Measurements from ENCODE around the gene ITGA6. TPM values are rescaled to one million over a fixed set of nuclear protein-coding genes. Genes with fewer than 3 reads are reported as not detected.
A peak's percentile ranks its signal among the peaks of the same experiment; 100 is the strongest.

The ITGA6 gene
- total RNA-seq, 1 donor from 2014 or later: 35.3 TPM

GRCh38 chr2:172513935-172514586, 86.7 kb downstream of the ITGA6 start:
- FAIRE-seq (no peak), DNase-seq (ENCODE audit: low read depth) (no peak)
- H3K27me3 Mint-ChIP-seq (ENCODE audit: low read depth, unreplicated experiment): no peaks in the 10 kb centered on the region
- no peak overlapping the region for H3K27ac ChIP-seq (ENCODE audit: low read depth, low read length)
- no peak for TF ChIP-seq EZH2 (IDR thresholded peaks at IDR 0.05; ENCODE audit: insufficient read depth, low read length)
- TF ChIP-seq, protein P1, sequence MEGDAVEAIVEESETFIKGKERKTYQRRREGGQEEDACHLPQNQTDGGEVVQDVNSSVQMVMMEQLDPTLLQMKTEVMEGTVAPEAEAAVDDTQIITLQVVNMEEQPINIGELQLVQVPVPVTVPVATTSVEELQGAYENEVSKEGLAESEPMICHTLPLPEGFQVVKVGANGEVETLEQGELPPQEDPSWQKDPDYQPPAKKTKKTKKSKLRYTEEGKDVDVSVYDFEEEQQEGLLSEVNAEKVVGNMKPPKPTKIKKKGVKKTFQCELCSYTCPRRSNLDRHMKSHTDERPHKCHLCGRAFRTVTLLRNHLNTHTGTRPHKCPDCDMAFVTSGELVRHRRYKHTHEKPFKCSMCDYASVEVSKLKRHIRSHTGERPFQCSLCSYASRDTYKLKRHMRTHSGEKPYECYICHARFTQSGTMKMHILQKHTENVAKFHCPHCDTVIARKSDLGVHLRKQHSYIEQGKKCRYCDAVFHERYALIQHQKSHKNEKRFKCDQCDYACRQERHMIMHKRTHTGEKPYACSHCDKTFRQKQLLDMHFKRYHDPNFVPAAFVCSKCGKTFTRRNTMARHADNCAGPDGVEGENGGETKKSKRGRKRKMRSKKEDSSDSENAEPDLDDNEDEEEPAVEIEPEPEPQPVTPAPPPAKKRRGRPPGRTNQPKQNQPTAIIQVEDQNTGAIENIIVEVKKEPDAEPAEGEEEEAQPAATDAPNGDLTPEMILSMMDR (IDR thresholded peaks at IDR 0.05; ENCODE audit: insufficient read depth, low read depth, low read length): no peak
- H3K4me2 ChIP-seq (ENCODE audit: low read length): no peak overlapping the region
- no peak overlapping the region for H3K4me3 ChIP-seq (ENCODE audit: insufficient read depth, low read depth, low read length)
- H3K79me2 ChIP-seq (ENCODE audit: insufficient read depth, low read length): no peaks in the 10 kb centered on the region
- H3K36me3 Mint-ChIP-seq (ENCODE audit: low read depth, unreplicated experiment): peaks cover 14% of the 10 kb centered on the region
- no peak overlapping the region for H3K27ac Mint-ChIP-seq (ENCODE audit: unreplicated experiment)
- no peaks in the 10 kb centered on the region for H3K27me3 ChIP-seq (ENCODE audit: insufficient read depth, low read length)
- no peaks in the 10 kb centered on the region for H4K20me1 ChIP-seq (ENCODE audit: insufficient read depth, low read length)
- H2AFZ ChIP-seq (ENCODE audit: low read depth, low read length): no peak overlapping the region
- no peak overlapping the region for H3K4me3 Mint-ChIP-seq (ENCODE audit: unreplicated experiment)
- no peaks in the 10 kb centered on the region for H3K4me1 Mint-ChIP-seq (ENCODE audit: low read depth, unreplicated experiment)
- H3K9me3 ChIP-seq (ENCODE audit: insufficient read depth, low read depth, low read length): peaks cover 12% of the 10 kb centered on the region
- no peaks in the 10 kb centered on the region for H3K36me3 ChIP-seq (ENCODE audit: insufficient read depth, low read length)
- no peaks in the 10 kb centered on the region for H3K4me1 ChIP-seq (ENCODE audit: insufficient read depth, low read length)
- peaks cover 22% of the 10 kb centered on the region for H3K9me3 Mint-ChIP-seq (ENCODE audit: unreplicated experiment)
- no peak overlapping the region for H3K9ac ChIP-seq (ENCODE audit: low read length)

- Histone ChIP-seq H4K20me1 (ENCODE audit: insufficient read depth, low read length) (no peaks in the 10 kb centered on the region), H2AFZ (ENCODE audit: low read depth, low read length) (no peak overlapping the region), H3K4me2 (ENCODE audit: low read length) (no peak overlapping the region), H3K27me3 (ENCODE audit: insufficient read depth, low read length) (no peaks in the 10 kb centered on the region), H3K9me3 (ENCODE audit: insufficient read depth, low read depth, low read length) (peaks cover 16% of the 10 kb centered on the region), H3K36me3 (ENCODE audit: insufficient read depth, low read length) (no peaks in the 10 kb centered on the region), H3K4me3 (ENCODE audit: insufficient read depth, low read depth, low read length) (no peak overlapping the region), H3K9ac (ENCODE audit: low read length) (no peak overlapping the region), H3K27ac (ENCODE audit: low read depth, low read length) (no peak overlapping the region), H3K4me1 (ENCODE audit: insufficient read depth, low read length) (no peaks in the 10 kb centered on the region), H3K79me2 (ENCODE audit: insufficient read depth, low read length) (no peaks in the 10 kb centered on the region)
- no peak overlapping the region for H3K27ac Mint-ChIP-seq (ENCODE audit: unreplicated experiment)
- peaks cover 30% of the 10 kb centered on the region for H3K9me3 Mint-ChIP-seq (ENCODE audit: unreplicated experiment)
- no peak overlapping the region for H3K4me3 Mint-ChIP-seq (ENCODE audit: unreplicated experiment)
- peak; percentile 46 for DNase-seq (ENCODE audit: low read depth)
- TF ChIP-seq EZH2 (IDR thresholded peaks at IDR 0.05; ENCODE audit: insufficient read depth, low read length): no peak
- TF ChIP-seq, protein P1 (IDR thresholded peaks at IDR 0.05; ENCODE audit: insufficient read depth, low read depth, low read length): no peak
- no peaks in the 10 kb centered on the region for H3K4me1 Mint-ChIP-seq (ENCODE audit: low read depth, unreplicated experiment)
- no peaks in the 10 kb centered on the region for H3K27me3 Mint-ChIP-seq (ENCODE audit: low read depth, unreplicated experiment)
- H3K36me3 Mint-ChIP-seq (ENCODE audit: low read depth, unreplicated experiment): peaks cover 14% of the 10 kb centered on the region
- FAIRE-seq: no peak
Measured at GRCh38 chr2:172516299-172516698, 88.9 kb downstream of the ITGA6 start.

DNA sequence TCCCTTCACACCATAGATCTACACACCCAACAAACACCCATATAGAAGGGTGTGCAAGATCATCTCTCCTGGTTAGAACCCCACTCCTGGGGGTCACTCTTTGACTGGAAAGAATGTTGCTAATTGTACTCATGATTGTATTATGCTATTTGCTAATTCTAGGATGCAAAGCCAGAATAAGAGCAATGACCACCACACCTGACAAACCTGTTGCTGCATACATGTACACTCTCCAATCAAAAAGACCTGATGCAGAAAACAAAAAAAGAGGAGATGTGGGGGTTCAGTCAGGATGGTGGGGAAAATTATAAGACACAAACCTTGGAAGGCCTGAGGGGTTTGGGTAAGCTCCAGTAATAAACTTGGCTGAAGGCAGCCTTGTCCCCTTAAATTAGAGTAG, 91.6 kb downstream of the ITGA6 start:
- Histone ChIP-seq H3K9ac (ENCODE audit: low read length) (no peak overlapping the region), H3K27ac (ENCODE audit: low read depth, low read length) (no peak overlapping the region), H3K79me2 (ENCODE audit: insufficient read depth, low read length) (no peaks in the 10 kb centered on the region), H4K20me1 (ENCODE audit: insufficient read depth, low read length) (no peaks in the 10 kb centered on the region), H3K4me1 (ENCODE audit: insufficient read depth, low read length) (no peaks in the 10 kb centered on the region), H2AFZ (ENCODE audit: low read depth, low read length) (no peak overlapping the region), H3K4me2 (ENCODE audit: low read length) (no peak overlapping the region), H3K27me3 (ENCODE audit: insufficient read depth, low read length) (no peaks in the 10 kb centered on the region), H3K9me3 (ENCODE audit: insufficient read depth, low read depth, low read length) (peaks cover 4% of the 10 kb centered on the region), H3K4me3 (ENCODE audit: insufficient read depth, low read depth, low read length) (no peak overlapping the region), H3K36me3 (ENCODE audit: insufficient read depth, low read length) (no peaks in the 10 kb centered on the region)
- no peak for TF ChIP-seq EZH2 (IDR thresholded peaks at IDR 0.05; ENCODE audit: insufficient read depth, low read length)
- TF ChIP-seq, protein P1 (IDR thresholded peaks at IDR 0.05; ENCODE audit: insufficient read depth, low read depth, low read length): no peak
- DNase-seq (ENCODE audit: low read depth): no peak
- Mint-ChIP-seq H3K4me1 (ENCODE audit: low read depth, unreplicated experiment) (no peaks in the 10 kb centered on the region), H3K36me3 (ENCODE audit: low read depth, unreplicated experiment) (peaks cover 9% of the 10 kb centered on the region), H3K27me3 (ENCODE audit: low read depth, unreplicated experiment) (no peaks in the 10 kb centered on the region), H3K9me3 (ENCODE audit: unreplicated experiment) (peaks cover 13% of the 10 kb centered on the region), H3K27ac (ENCODE audit: unreplicated experiment) (no peak overlapping the region), H3K4me3 (ENCODE audit: unreplicated experiment) (no peak overlapping the region)
- no peak for FAIRE-seq

Measured in astrocyte (in vitro differentiated cells and primary cell).